ENCODE results near the gene TNIK.

The TNIK gene

GRCh38 chr3:171334465-171334811, 125.8 kb downstream of the TNIK start:
- no peak overlapping the region for H2AFZ ChIP-seq (ENCODE audit: low read depth, low read length)

GRCh38 chr3:171333784-171334464, 126.3 kb downstream of the TNIK start:
- no peak overlapping the region for H3K27ac ChIP-seq (ENCODE audit: low read length)
- H3K4me3 ChIP-seq (ENCODE audit: low read length), result no peak overlapping the region
- no peaks in the 10 kb centered on the region for H3K36me3 ChIP-seq (replicated peaks; ENCODE audit: low read depth, low read length)
- TF ChIP-seq EZH2phosphoT487 (IDR thresholded peaks at IDR 0.05; ENCODE audit: low read depth) (no peak), CTCF (IDR thresholded peaks at IDR 0.05; ENCODE audit: low read depth, low read length) (no peak)
- H3K9ac ChIP-seq (ENCODE audit: low read length), result no peak overlapping the region
- no peaks in the 10 kb centered on the region for H3K9me3 ChIP-seq (ENCODE audit: insufficient read depth, low read length)
- H3K4me2 ChIP-seq (ENCODE audit: low read length), result no peak overlapping the region
- H3K79me2 ChIP-seq (ENCODE audit: low read length), result 0 out of 2 replicates have a peak, but pooled peaks cover 6% of the 10 kb centered on the region
- no peaks in the 10 kb centered on the region for H3K27me3 ChIP-seq (ENCODE audit: low read depth, low read length)
- peaks cover 1% of the 10 kb centered on the region; the same call in 1 of the 2 replicates for H3K4me1 ChIP-seq (ENCODE audit: low read length)
- H4K20me1 ChIP-seq (ENCODE audit: insufficient read depth, low read length), result no peaks in the 10 kb centered on the region
- H2AFZ ChIP-seq (ENCODE audit: low read depth, low read length), result no peak overlapping the region

More at GRCh38 chr3:171334465-171334811, 125.8 kb downstream of the TNIK start:
- Histone ChIP-seq H3K27me3 (ENCODE audit: low read depth, low read length) (no peaks in the 10 kb centered on the region), H3K4me2 (ENCODE audit: low read length) (no peak overlapping the region), H3K9ac (ENCODE audit: low read length) (no peak overlapping the region), H3K4me3 (ENCODE audit: low read length) (no peak overlapping the region), H3K36me3 (replicated peaks; ENCODE audit: low read depth, low read length) (no peaks in the 10 kb centered on the region), H3K79me2 (ENCODE audit: low read length) (0 out of 2 replicates have a peak, but pooled peaks cover 6% of the 10 kb centered on the region), H3K27ac (ENCODE audit: low read length) (no peak overlapping the region), H3K9me3 (ENCODE audit: insufficient read depth, low read length) (no peaks in the 10 kb centered on the region), H4K20me1 (ENCODE audit: insufficient read depth, low read length) (no peaks in the 10 kb centered on the region), H3K4me1 (ENCODE audit: low read length) (no peaks in the 10 kb centered on the region; the same call in 1 of the 2 replicates)
- TF ChIP-seq CTCF (IDR thresholded peaks at IDR 0.05; ENCODE audit: low read depth, low read length) (no peak), EZH2phosphoT487 (IDR thresholded peaks at IDR 0.05; ENCODE audit: low read depth) (no peak)

GRCh38 chr3:171330938-171331337, 129.3 kb downstream of the TNIK start:
- TF ChIP-seq EZH2phosphoT487 (IDR thresholded peaks at IDR 0.05; ENCODE audit: low read depth) (no peak), CTCF (IDR thresholded peaks at IDR 0.05; ENCODE audit: low read depth, low read length) (no peak)
- Histone ChIP-seq H3K9ac (ENCODE audit: low read length) (no peak overlapping the region), H2AFZ (ENCODE audit: low read depth, low read length) (no peak overlapping the region), H4K20me1 (ENCODE audit: insufficient read depth, low read length) (no peaks in the 10 kb centered on the region), H3K27me3 (ENCODE audit: low read depth, low read length) (no peaks in the 10 kb centered on the region), H3K4me3 (ENCODE audit: low read length) (no peak overlapping the region), H3K9me3 (ENCODE audit: insufficient read depth, low read length) (no peaks in the 10 kb centered on the region), H3K4me2 (ENCODE audit: low read length) (no peak overlapping the region), H3K36me3 (replicated peaks; ENCODE audit: low read depth, low read length) (no peaks in the 10 kb centered on the region), H3K79me2 (ENCODE audit: low read length) (0 out of 2 replicates have a peak, but pooled peaks cover 16% of the 10 kb centered on the region), H3K27ac (ENCODE audit: low read length) (no peak overlapping the region), H3K4me1 (ENCODE audit: low read length) (peaks cover 10% of the 10 kb centered on the region; the same call in 1 of the 2 replicates)

- H3K9me3 ChIP-seq (ENCODE audit: insufficient read depth, low read length), result no peaks in the 10 kb centered on the region
- no peaks in the 10 kb centered on the region for H4K20me1 ChIP-seq (ENCODE audit: insufficient read depth, low read length)
- H3K4me2 ChIP-seq (ENCODE audit: low read length), result no peak overlapping the region
- no peak overlapping the region for H3K4me3 ChIP-seq (ENCODE audit: low read length)
- peaks cover 10% of the 10 kb centered on the region; the same call in 1 of the 2 replicates for H3K4me1 ChIP-seq (ENCODE audit: low read length)
- H3K9ac ChIP-seq (ENCODE audit: low read length), result no peak overlapping the region
- no peak overlapping the region for H2AFZ ChIP-seq (ENCODE audit: low read depth, low read length)
- H3K27ac ChIP-seq (ENCODE audit: low read length), result no peak overlapping the region
- no peaks in the 10 kb centered on the region for H3K27me3 ChIP-seq (ENCODE audit: low read depth, low read length)
- no peaks in the 10 kb centered on the region for H3K36me3 ChIP-seq (replicated peaks; ENCODE audit: low read depth, low read length)
- no peak for TF ChIP-seq CTCF (IDR thresholded peaks at IDR 0.05; ENCODE audit: low read depth, low read length)
- TF ChIP-seq EZH2phosphoT487 (IDR thresholded peaks at IDR 0.05; ENCODE audit: low read depth), result no peak
- H3K79me2 ChIP-seq (ENCODE audit: low read length), result 0 out of 2 replicates have a peak, but pooled peaks cover 16% of the 10 kb centered on the region
These were observed 130.5 kb downstream of the TNIK start for GRCh38 chr3:171329746-171330145.
